Thyroid gland (tissue), 4 donors: Measurements from ENCODE around the gene SIVA1.

Experiments
- POLR2A ChIP-seq, 2 donors: fragments of 450-650 bp; IDR thresholded peaks; one replicate each; pipeline ENCODE4 v1.6.1; 2017; ENCODE audit warnings: antibody characterized with exemption in 2 of 2, mild to moderate bottlenecking in 2 of 2, moderate library complexity in 1 of 2
- TF ChIP-seq, protein P1 (sequence below), 6 experiments: fragments of 200-600 bp in 3 of 6; fragments of 450-650 bp in 3 of 6; sonication (generic) in 3 of 6; IDR thresholded peaks; one replicate each; pipeline ENCODE4 v1.5.1; 2016 to 2019; ENCODE audit warnings: antibody characterized with exemption in 6 of 6, mild to moderate bottlenecking in 2 of 6, inconsistent platforms in 1 of 6, moderate library complexity in 1 of 6

- TF ChIP-seq, protein P1, sequence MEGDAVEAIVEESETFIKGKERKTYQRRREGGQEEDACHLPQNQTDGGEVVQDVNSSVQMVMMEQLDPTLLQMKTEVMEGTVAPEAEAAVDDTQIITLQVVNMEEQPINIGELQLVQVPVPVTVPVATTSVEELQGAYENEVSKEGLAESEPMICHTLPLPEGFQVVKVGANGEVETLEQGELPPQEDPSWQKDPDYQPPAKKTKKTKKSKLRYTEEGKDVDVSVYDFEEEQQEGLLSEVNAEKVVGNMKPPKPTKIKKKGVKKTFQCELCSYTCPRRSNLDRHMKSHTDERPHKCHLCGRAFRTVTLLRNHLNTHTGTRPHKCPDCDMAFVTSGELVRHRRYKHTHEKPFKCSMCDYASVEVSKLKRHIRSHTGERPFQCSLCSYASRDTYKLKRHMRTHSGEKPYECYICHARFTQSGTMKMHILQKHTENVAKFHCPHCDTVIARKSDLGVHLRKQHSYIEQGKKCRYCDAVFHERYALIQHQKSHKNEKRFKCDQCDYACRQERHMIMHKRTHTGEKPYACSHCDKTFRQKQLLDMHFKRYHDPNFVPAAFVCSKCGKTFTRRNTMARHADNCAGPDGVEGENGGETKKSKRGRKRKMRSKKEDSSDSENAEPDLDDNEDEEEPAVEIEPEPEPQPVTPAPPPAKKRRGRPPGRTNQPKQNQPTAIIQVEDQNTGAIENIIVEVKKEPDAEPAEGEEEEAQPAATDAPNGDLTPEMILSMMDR (IDR thresholded peaks at IDR 0.05): no peak
- TF ChIP-seq POLR2A (IDR thresholded peaks at IDR 0.05): no peak
Observed at GRCh38 chr14:104793703-104793959, 40.7 kb downstream of the SIVA1 start.
